Neural progenitor cell (in vitro differentiated cells): ENCODE data around the gene IRX2. TPM values are rescaled to one million over a fixed set of nuclear protein-coding genes. Genes with fewer than 3 reads are reported as not detected.

Source experiments
- DNase-seq: peaks from one replicate; pipeline ENCODE4 v3.0.0-alpha.2; 2016; ENCODE audit warnings: low spot score
- H2AFZ ChIP-seq: fragments of 200-600 bp; sonication (generic); replicated peaks from 2 replicates; pipeline ENCODE4 v1.6.1; 2016; ENCODE audit warnings: antibody characterized with exemption
- H3F3A ChIP-seq: fragments of 200-600 bp; sonication (generic); 2 replicates; pipeline ENCODE4 v1.6.1; 2016; ENCODE audit warnings: antibody characterized with exemption, low read depth
- H3K27ac ChIP-seq: fragments of 200-600 bp; sonication (generic); 2 replicates; pipeline ENCODE4 v1.5.1; 2016; ENCODE audit warnings: mild to moderate bottlenecking
- H3K27me3 ChIP-seq: fragments of 200-600 bp; sonication (generic); 2 replicates; pipeline ENCODE4 v1.6.1; 2016; ENCODE audit warnings: mild to moderate bottlenecking, moderate library complexity
- H3K36me3 ChIP-seq: fragments of 200-600 bp; sonication (generic); 2 replicates; pipeline ENCODE4 v1.5.1; 2016
- H3K4me1 ChIP-seq: fragments of 200-600 bp; sonication (generic); 2 replicates; pipeline ENCODE4 v1.6.1; 2016; ENCODE audit warnings: mixed run types
- H3K4me2 ChIP-seq: fragments of 200-600 bp; sonication (generic); 2 replicates; pipeline ENCODE4 v1.6.1; 2016
- H3K4me3 ChIP-seq: fragments of 200-600 bp; sonication (generic); 2 replicates; pipeline ENCODE4 v1.5.1; 2016
- H3K79me2 ChIP-seq: fragments of 200-600 bp; sonication (generic); 2 replicates; pipeline ENCODE4 v1.6.1; 2016; ENCODE audit warnings: low read depth
- H3K9ac ChIP-seq: fragments of 200-600 bp; sonication (generic); 2 replicates; pipeline ENCODE4 v1.6.1; 2016
- H3K9me3 ChIP-seq: fragments of 200-600 bp; sonication (generic); 2 replicates; pipeline ENCODE4 v1.5.1; 2016; ENCODE audit warnings: low read depth
- H4K20me1 ChIP-seq: fragments of 200-600 bp; sonication (generic); 2 replicates; pipeline ENCODE4 v1.6.1; 2016; ENCODE audit warnings: low read depth
- H3K27ac Mint-ChIP-seq: 3 replicates; pipeline ENCODE4 v1.8.0; 2021; ENCODE audit warnings: mixed read lengths
- H3K27me3 Mint-ChIP-seq: 2 replicates; pipeline ENCODE4 v1.8.0; 2022; ENCODE audit warnings: low read depth, mild to moderate bottlenecking, inconsistent platforms, moderate library complexity, mixed read lengths; ENCODE audit not compliant: insufficient read depth
- H3K36me3 Mint-ChIP-seq: 3 replicates; pipeline ENCODE4 v1.8.0; 2021; ENCODE audit warnings: mixed read lengths
- H3K4me1 Mint-ChIP-seq: 3 replicates; pipeline ENCODE4 v1.8.0; 2021; ENCODE audit warnings: mixed read lengths
- H3K4me3 Mint-ChIP-seq: 3 replicates; pipeline ENCODE4 v1.8.0; 2021; ENCODE audit warnings: mild to moderate bottlenecking, moderate library complexity, mixed read lengths
- H3K9me3 Mint-ChIP-seq: 3 replicates; pipeline ENCODE4 v1.8.0; 2020; ENCODE audit warnings: mixed read lengths
- CTCF ChIP-seq: fragments of 200-600 bp; sonication (generic); IDR thresholded peaks from 2 replicates; pipeline ENCODE4 v1.5.1; 2017; ENCODE audit warnings: antibody characterized with exemption, mild to moderate bottlenecking
- EZH2 ChIP-seq: fragments of 200-600 bp; sonication (generic); IDR thresholded peaks from 2 replicates; pipeline ENCODE4 v1.6.1; 2017; ENCODE audit warnings: antibody characterized with exemption, mild to moderate bottlenecking, moderate library complexity
- EZH2phosphoT487 ChIP-seq: fragments of 200-600 bp; sonication (generic); IDR thresholded peaks from 2 replicates; pipeline ENCODE4 v1.6.1; 2017; ENCODE audit warnings: antibody characterized with exemption
- total RNA-seq: library from RNA; depleted of rRNA; stranded (reverse); fragments of >200 nt; gene quantifications from 2 replicates; pipeline ENCODE4 v1.2.3, GENCODE V29; 2015; ENCODE audit warnings: low replicate concordance

The IRX2 gene
- total RNA-seq, 1 donor from 2014 or later = 13.7 TPM

GRCh38 chr5:2797160-2797559 is 45.7 kb upstream of the IRX2 start:
- no peak for DNase-seq
- Histone ChIP-seq H3F3A (no peaks in the 10 kb centered on the region), H3K9me3 (peaks cover 5% of the 10 kb centered on the region), H3K4me3 (no peak overlapping the region), H2AFZ (no peak overlapping the region), H3K36me3 (no peaks in the 10 kb centered on the region), H3K4me2 (no peak overlapping the region), H3K79me2 (no peaks in the 10 kb centered on the region), H3K27ac (no peak overlapping the region), H3K27me3 (no peaks in the 10 kb centered on the region), H3K4me1 (no peaks in the 10 kb centered on the region), H3K9ac (no peak overlapping the region), H4K20me1 (no peaks in the 10 kb centered on the region)
- no peak overlapping the region for H3K4me3 Mint-ChIP-seq
- no peaks in the 10 kb centered on the region for H3K36me3 Mint-ChIP-seq
- H3K27ac Mint-ChIP-seq = no peak overlapping the region
- TF ChIP-seq EZH2 = no peak
- TF ChIP-seq CTCF = no peak
- no peak for TF ChIP-seq EZH2phosphoT487
- H3K9me3 Mint-ChIP-seq = peaks cover 7% of the 10 kb centered on the region
- no peaks in the 10 kb centered on the region for H3K4me1 Mint-ChIP-seq
- peaks cover 5% of the 10 kb centered on the region for H3K27me3 Mint-ChIP-seq

- no peaks in the 10 kb centered on the region for H3K4me1 ChIP-seq
- no peak overlapping the region for H3K4me3 ChIP-seq
- H3K9me3 ChIP-seq = no peaks in the 10 kb centered on the region
- no peak overlapping the region for H3K4me3 Mint-ChIP-seq
- H2AFZ ChIP-seq = no peak overlapping the region
- no peak overlapping the region for H3K4me2 ChIP-seq
- peaks cover 5% of the 10 kb centered on the region for H3K36me3 Mint-ChIP-seq
- no peak overlapping the region for H3K27ac ChIP-seq
- H3K27me3 Mint-ChIP-seq = peaks cover 9% of the 10 kb centered on the region
- H3K27me3 ChIP-seq = no peaks in the 10 kb centered on the region
- peaks cover 26% of the 10 kb centered on the region for H3K9me3 Mint-ChIP-seq
- no peak overlapping the region for H3K9ac ChIP-seq
- H3K36me3 ChIP-seq = no peaks in the 10 kb centered on the region
- no peaks in the 10 kb centered on the region for H3F3A ChIP-seq
- H3K27ac Mint-ChIP-seq = no peak overlapping the region
- DNase-seq = no peak
- H3K4me1 Mint-ChIP-seq = no peaks in the 10 kb centered on the region
- TF ChIP-seq EZH2 = no peak
- TF ChIP-seq EZH2phosphoT487 = no peak
- no peak for TF ChIP-seq CTCF
- H4K20me1 ChIP-seq = no peaks in the 10 kb centered on the region
- H3K79me2 ChIP-seq = no peaks in the 10 kb centered on the region
These were observed 31.7 kb upstream of the IRX2 start for GRCh38 chr5:2783223-2783622.

GRCh38 chr5:2782658-2783057 is 31.2 kb upstream of the IRX2 start:
- no peaks in the 10 kb centered on the region for H3K9me3 ChIP-seq
- DNase-seq = no peak
- no peak overlapping the region for H3K27ac Mint-ChIP-seq

More at GRCh38 chr5:2782658-2783057, 31.2 kb upstream of the IRX2 start:
- Histone ChIP-seq H3F3A (no peaks in the 10 kb centered on the region), H3K4me3 (no peak overlapping the region), H3K4me2 (no peak overlapping the region), H3K36me3 (no peaks in the 10 kb centered on the region), H4K20me1 (no peaks in the 10 kb centered on the region), H3K27me3 (no peaks in the 10 kb centered on the region), H3K9ac (no peak overlapping the region), H2AFZ (no peak overlapping the region), H3K79me2 (no peaks in the 10 kb centered on the region), H3K27ac (no peak overlapping the region), H3K4me1 (no peaks in the 10 kb centered on the region)
- H3K9me3 Mint-ChIP-seq = peaks cover 28% of the 10 kb centered on the region
- TF ChIP-seq EZH2 = no peak
- no peak for TF ChIP-seq EZH2phosphoT487
- no peak for TF ChIP-seq CTCF
- H3K27me3 Mint-ChIP-seq = peaks cover 6% of the 10 kb centered on the region
- no peak overlapping the region for H3K4me3 Mint-ChIP-seq
- peaks cover 5% of the 10 kb centered on the region for H3K36me3 Mint-ChIP-seq
- no peaks in the 10 kb centered on the region for H3K4me1 Mint-ChIP-seq
